CD4-positive, alpha-beta T cell treated with Interleukin-21 for 1 hour (primary cell): Measurements from ENCODE around the gene PARD3.
"Not testable (repeated sequence)": the region's sequence is repeated elsewhere in the genome, so short reads cannot be mapped to it uniquely, and the experiment has no call there.

Source experiments
- DNase-seq: peaks from one replicate; pipeline ENCODE4 v3.0.0-alpha.2; 2020

PARD3 gene

GRCh38 chr10:34407324-34407805 lies 407.7 kb downstream of the PARD3 start:
- no peak for DNase-seq

- DNase-seq: no peak
Observed at GRCh38 chr10:34406463-34407323, 408.4 kb downstream of the PARD3 start.

- DNase-seq: no peak
Observed at GRCh38 chr10:34405611-34406462, 409.3 kb downstream of the PARD3 start.

- no peak for DNase-seq
Observed at GRCh38 chr10:34403512-34403911, 411.6 kb downstream of the PARD3 start.

- no peak for DNase-seq
Observed at GRCh38 chr10:34400075-34400474, 415.0 kb downstream of the PARD3 start.

- DNase-seq: no peak
Observed at GRCh38 chr10:34399013-34399412, 416.1 kb downstream of the PARD3 start.

GRCh38 chr10:34397324-34397723 lies 417.8 kb downstream of the PARD3 start:
- no peak for DNase-seq

GRCh38 chr10:34396663-34397062 lies 418.4 kb downstream of the PARD3 start:
- no peak for DNase-seq

GRCh38 chr10:34392641-34393170 lies 422.4 kb downstream of the PARD3 start:
- DNase-seq: no peak

GRCh38 chr10:34391168-34391567 lies 423.9 kb downstream of the PARD3 start:
- not testable (repeated sequence) for DNase-seq

- no peak for DNase-seq
Observed at GRCh38 chr10:34389801-34390200, 425.3 kb downstream of the PARD3 start.

GRCh38 chr10:34386921-34387320 lies 428.2 kb downstream of the PARD3 start:
- DNase-seq: no peak

- DNase-seq: no peak
Observed at GRCh38 chr10:34384372-34384771, 430.7 kb downstream of the PARD3 start.

- no peak for DNase-seq
Observed at GRCh38 chr10:34382626-34383025, 432.5 kb downstream of the PARD3 start.

GRCh38 chr10:34380856-34381255 lies 434.2 kb downstream of the PARD3 start:
- DNase-seq: no peak

- no peak for DNase-seq
Observed at GRCh38 chr10:34378297-34378696, 436.8 kb downstream of the PARD3 start.

GRCh38 chr10:34377833-34378232 lies 437.3 kb downstream of the PARD3 start:
- DNase-seq: no peak

- no peak for DNase-seq
Observed at GRCh38 chr10:34374356-34375045, 440.6 kb downstream of the PARD3 start.

GRCh38 chr10:34373211-34373610 lies 441.9 kb downstream of the PARD3 start:
- no peak for DNase-seq

GRCh38 chr10:34372509-34372908 lies 442.6 kb downstream of the PARD3 start:
- DNase-seq: no peak

GRCh38 chr10:34370126-34370525 lies 445.0 kb downstream of the PARD3 start:
- no peak for DNase-seq

GRCh38 chr10:34369120-34369519 lies 446.0 kb downstream of the PARD3 start:
- no peak for DNase-seq
